ENCODE measurements around the gene NRF1. TPM values are rescaled to one million over a fixed set of nuclear protein-coding genes. Genes with fewer than 3 reads are reported as not detected.

Gene NRF1
- total RNA-seq, 2 donors from 2014 or later: 22.9 to 26.4 TPM

GRCh38 chr7:129752760-129753159 is 141.2 kb downstream of the NRF1 start:
- no peaks in the 10 kb centered on the region for H3K9me3 Mint-ChIP-seq
- no peak for TF ChIP-seq CTCF (conservative IDR thresholded peaks at IDR 0.05)
- H3K27me3 ChIP-seq (ENCODE audit: control insufficient read depth, insufficient read depth, low read length, poor library complexity, severe bottlenecking): no peaks in the 10 kb centered on the region
- H3K4me3 Mint-ChIP-seq: no peak overlapping the region
- H3K4me1 ChIP-seq (ENCODE audit: control insufficient read depth, insufficient read depth, low read length): no peaks in the 10 kb centered on the region
- no peaks in the 10 kb centered on the region for H3K4me1 Mint-ChIP-seq
- H3K27ac Mint-ChIP-seq: no peak overlapping the region
- no peaks in the 10 kb centered on the region for H3K9me3 ChIP-seq (ENCODE audit: control insufficient read depth, low read length)
- no peak overlapping the region for H3K27ac ChIP-seq (ENCODE audit: low read depth, low read length)
- no peak for DNase-seq
- 90 to 93% methylated on average over 3 to 6 of the region's 6 CpGs for WGBS, 2 experiments (ENCODE audit: insufficient coverage in 1 of 2, insufficient read length in 1 of 2)
- H3K27me3 Mint-ChIP-seq (ENCODE audit: insufficient read depth): no peaks in the 10 kb centered on the region
- peaks cover 32% of the 10 kb centered on the region for H3K36me3 Mint-ChIP-seq (ENCODE audit: low read depth)
- no peak overlapping the region for H3K9ac ChIP-seq (ENCODE audit: extremely low read depth, low read length, poor library complexity, severe bottlenecking)
- H3K4me3 ChIP-seq (ENCODE audit: low read length): no peak overlapping the region
- H3K36me3 ChIP-seq (ENCODE audit: control insufficient read depth, insufficient read depth, low read length): peaks cover 25% of the 10 kb centered on the region

- peaks cover 32% of the 10 kb centered on the region for H3K36me3 Mint-ChIP-seq (ENCODE audit: low read depth)
These were observed 142.9 kb downstream of the NRF1 start for GRCh38 chr7:129754406-129754805.

DNA sequence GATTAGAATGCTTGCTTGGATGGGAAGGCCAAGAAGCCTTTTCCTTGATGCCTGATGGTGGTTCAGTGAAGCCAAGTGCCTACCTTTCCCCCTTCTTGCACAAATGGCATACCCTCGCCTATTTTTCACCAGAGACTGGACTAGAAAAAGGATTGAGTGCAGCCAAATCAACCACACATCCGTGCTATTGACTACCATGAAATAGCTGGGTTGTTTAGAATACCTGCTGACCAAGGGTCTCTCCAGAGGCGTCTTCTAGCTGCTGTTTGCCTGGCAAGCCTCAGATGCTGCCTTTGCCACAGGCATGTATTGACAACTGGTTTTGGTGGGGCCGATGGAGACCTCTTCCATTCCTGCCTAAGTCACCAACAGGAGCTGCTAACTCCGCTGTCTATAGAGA is 146.5 kb downstream of the NRF1 start:
- H3K4me1 Mint-ChIP-seq: no peaks in the 10 kb centered on the region
- WGBS, 2 experiments (ENCODE audit: insufficient coverage in 1 of 2, insufficient read length in 1 of 2): 93 to 96% methylated on average over 5 of the region's 5 CpGs
- Histone ChIP-seq H3K9me3 (ENCODE audit: control insufficient read depth, low read length) (no peaks in the 10 kb centered on the region), H3K4me1 (ENCODE audit: control insufficient read depth, insufficient read depth, low read length) (no peaks in the 10 kb centered on the region), H3K9ac (ENCODE audit: extremely low read depth, low read length, poor library complexity, severe bottlenecking) (no peak overlapping the region), H3K4me3 (ENCODE audit: low read length) (no peak overlapping the region), H3K27ac (ENCODE audit: low read depth, low read length) (no peak overlapping the region), H3K36me3 (ENCODE audit: control insufficient read depth, insufficient read depth, low read length) (peaks cover 10% of the 10 kb centered on the region), H3K27me3 (ENCODE audit: control insufficient read depth, insufficient read depth, low read length, poor library complexity, severe bottlenecking) (no peaks in the 10 kb centered on the region)
- no peaks in the 10 kb centered on the region for H3K27me3 Mint-ChIP-seq (ENCODE audit: insufficient read depth)
- H3K9me3 Mint-ChIP-seq: no peaks in the 10 kb centered on the region
- H3K27ac Mint-ChIP-seq: no peak overlapping the region
- no peak for DNase-seq
- H3K4me3 Mint-ChIP-seq: no peak overlapping the region
- TF ChIP-seq CTCF (conservative IDR thresholded peaks at IDR 0.05): no peak
- H3K36me3 Mint-ChIP-seq (ENCODE audit: low read depth): peaks cover 23% of the 10 kb centered on the region

More at GRCh38 chr7:129754406-129754805, 142.9 kb downstream of the NRF1 start:
- Histone ChIP-seq H3K36me3 (ENCODE audit: control insufficient read depth, insufficient read depth, low read length) (peaks cover 21% of the 10 kb centered on the region), H3K4me3 (ENCODE audit: low read length) (no peak overlapping the region), H3K27ac (ENCODE audit: low read depth, low read length) (no peak overlapping the region), H3K9me3 (ENCODE audit: control insufficient read depth, low read length) (no peaks in the 10 kb centered on the region), H3K4me1 (ENCODE audit: control insufficient read depth, insufficient read depth, low read length) (no peaks in the 10 kb centered on the region), H3K27me3 (ENCODE audit: control insufficient read depth, insufficient read depth, low read length, poor library complexity, severe bottlenecking) (no peaks in the 10 kb centered on the region), H3K9ac (ENCODE audit: extremely low read depth, low read length, poor library complexity, severe bottlenecking) (no peak overlapping the region)
- H3K4me1 Mint-ChIP-seq: no peaks in the 10 kb centered on the region
- no peak for DNase-seq
- WGBS, 2 experiments (ENCODE audit: insufficient coverage in 1 of 2, insufficient read length in 1 of 2): 79% methylated on average over 2 of the region's 2 CpGs; no CpG with 5 or more reads in 1 of the 2 experiments
- no peaks in the 10 kb centered on the region for H3K27me3 Mint-ChIP-seq (ENCODE audit: insufficient read depth)
- H3K27ac Mint-ChIP-seq: no peak overlapping the region
- H3K9me3 Mint-ChIP-seq: no peaks in the 10 kb centered on the region
- TF ChIP-seq CTCF (conservative IDR thresholded peaks at IDR 0.05): no peak
- no peak overlapping the region for H3K4me3 Mint-ChIP-seq

Data from endodermal cell (in vitro differentiated cells).